K562 (cell line): Measurements from ENCODE around the gene PSRC1. TPM values are rescaled to one million over a fixed set of nuclear protein-coding genes. Genes with fewer than 3 reads are reported as not detected.
A peak's percentile ranks its signal among the peaks of the same experiment; 100 is the strongest.

Source experiments
- CEBPG ChIP-seq, 3 experiments: fragments of 200-800 bp in 1 of 3; sonication (Bioruptor generic) in 1 of 3; sonication (generic) in 1 of 3; formaldehyde crosslinking in 1 of 3; IDR thresholded peaks in 2 of 3; conservative IDR thresholded peaks in 1 of 3; 2 replicates each; pipeline versions ENCODE4 v1.6.1 to v1.8.0; 2016 to 2022; ENCODE audit warnings: missing compliant biosample characterization in 2 of 3, missing genetic modification characterization in 2 of 3, mild to moderate bottlenecking in 1 of 3, missing genetic modification reagents in 1 of 3
- FOXM1 ChIP-seq, 2 experiments: fragments of 450-650 bp in 1 of 2; sonication (generic) in 1 of 2; formaldehyde crosslinking in 1 of 2; IDR thresholded peaks; 2 replicates each; pipeline versions ENCODE4 v1.6.1 to v1.9.0; 2017 to 2022; ENCODE audit warnings: low read depth in 2 of 2, mild to moderate bottlenecking in 2 of 2, missing genetic modification reagents in 1 of 2, moderate library complexity in 1 of 2
- HDAC2 ChIP-seq: fragments of 450-650 bp; IDR thresholded peaks from 2 replicates; pipeline ENCODE4 v1.6.1; 2016; ENCODE audit warnings: mild to moderate bottlenecking
- MAZ ChIP-seq, 2 experiments: fragments of 450-650 bp in 1 of 2; sonication (generic) in 1 of 2; formaldehyde crosslinking; IDR thresholded peaks in 1 of 2; conservative IDR thresholded peaks in 1 of 2; 2 replicates each; pipeline versions ENCODE4 v1.4.0 to v1.5.0; 2020; ENCODE audit warnings: mild to moderate bottlenecking in 1 of 2, missing genetic modification reagents in 1 of 2
- MYBL2 ChIP-seq, 2 experiments: fragments of 450-650 bp in 1 of 2; sonication (generic) in 1 of 2; formaldehyde crosslinking in 1 of 2; IDR thresholded peaks; 2 replicates each; pipeline versions ENCODE4 v1.6.1 to v1.8.1; 2017 to 2022; ENCODE audit warnings: borderline replicate concordance in 1 of 2, inconsistent platforms in 1 of 2, low read depth in 1 of 2, mild to moderate bottlenecking in 1 of 2, missing genetic modification reagents in 1 of 2, moderate library complexity in 1 of 2
- NFRKB ChIP-seq: fragments of 450-650 bp; IDR thresholded peaks from 2 replicates; pipeline ENCODE4 v1.6.1; 2016; ENCODE audit warnings: low read depth
- PHB ChIP-seq: fragments of 250-450 bp; sonication (Bioruptor Pico); IDR thresholded peaks from 2 replicates; pipeline ENCODE4 v1.5.0; 2021
- SMAD4 ChIP-seq: fragments of 250-450 bp; sonication (Bioruptor Pico); conservative IDR thresholded peaks from 2 replicates; pipeline ENCODE4 v1.8.0; 2021; ENCODE audit warnings: inconsistent platforms, mild to moderate bottlenecking, moderate library complexity
- SREBF2 ChIP-seq: sonication (generic); formaldehyde crosslinking; IDR thresholded peaks from 2 replicates; pipeline ENCODE4 v1.4.0; 2020; ENCODE audit warnings: mild to moderate bottlenecking, missing genetic modification reagents
- TEAD4 ChIP-seq, 2 experiments: sonication (generic) in 1 of 2; formaldehyde crosslinking in 1 of 2; IDR thresholded peaks; 2 replicates each; pipeline versions ENCODE4 v1.6.1 to v1.8.0; 2012 to 2022; ENCODE audit warnings: borderline replicate concordance in 1 of 2, inconsistent platforms in 1 of 2, low read length in 1 of 2, mild to moderate bottlenecking in 1 of 2, missing genetic modification reagents in 1 of 2
- WHSC1 ChIP-seq: IDR thresholded peaks from one replicate; pipeline ENCODE4 v1.6.1; 2012; ENCODE audit warnings: low read length, control low read depth, inconsistent platforms
- ZNF311 ChIP-seq: fragments of 250-450 bp; sonication (Bioruptor Pico); IDR thresholded peaks from 2 replicates; pipeline ENCODE4 v1.4.0; 2020; ENCODE audit warnings: mild to moderate bottlenecking, moderate library complexity
- ZNF316 ChIP-seq: fragments of 450-650 bp; IDR thresholded peaks from 2 replicates; pipeline ENCODE4 v1.6.1; 2016
- ZNF431 ChIP-seq: sonication (generic); formaldehyde crosslinking; IDR thresholded peaks from 2 replicates; pipeline ENCODE4 v1.8.0; 2022; ENCODE audit warnings: mild to moderate bottlenecking, missing genetic modification reagents
- ZNF717 ChIP-seq: fragments of 250-450 bp; sonication (Bioruptor Pico); IDR thresholded peaks from 2 replicates; pipeline ENCODE4 v1.5.0; 2021
- ZNF766 ChIP-seq: fragments of 200-800 bp; sonication (Bioruptor generic); conservative IDR thresholded peaks from 2 replicates; pipeline ENCODE4 v1.6.1; 2016; ENCODE audit warnings: missing genetic modification characterization, missing compliant biosample characterization
- polyA plus RNA-seq, 8 experiments: library from polyadenylated mRNA; depleted of rRNA in 4 of 8; stranded (reverse) in 5 of 8; unstranded in 3 of 8; fragments of >200 nt; fragmentation: Nextera tagmentation in 2 of 8; fragmentation: Illumina TruSeq in 1 of 8; extraction: Ambion mirVana in 2 of 8; extraction: Trizol in 1 of 8; gene quantifications; 2 replicates each; pipeline versions ENCODE4 v1.2.1 to v1.2.3, GENCODE V29; 2011 to 2014; ENCODE audit warnings: inconsistent platforms in 1 of 8, missing spikeins in 1 of 8
- total RNA-seq, 7 experiments: library from RNA; depleted of rRNA in 6 of 7; stranded (reverse); fragments of >200 nt in 6 of 7; fragmentation: Illumina TruSeq in 2 of 7; extraction: Trizol in 2 of 7; gene quantifications; 2 replicates each; pipeline versions ENCODE4 v1.2.1 to v1.2.3, GENCODE V29; 2011 to 2021; ENCODE audit warnings: low replicate concordance in 1 of 7
- TF ChIP-seq, protein P1 (sequence below): sonication (generic); formaldehyde crosslinking; IDR thresholded peaks from 2 replicates; pipeline ENCODE4 v1.8.0; 2022; ENCODE audit warnings: mild to moderate bottlenecking, missing genetic modification reagents
- TF ChIP-seq, protein P2 (sequence below): fragments of 250-450 bp; sonication (Bioruptor Pico); IDR thresholded peaks from 2 replicates; pipeline ENCODE4 v1.4.0; 2020; ENCODE audit warnings: mild to moderate bottlenecking, moderate library complexity

PSRC1 gene
- total and polyA plus RNA-seq, 9 of the 15 experiments (the other 6 are each of a cell fraction or from before 2014, with no cell fraction given): 6.5 to 65.2 (median 39.3) TPM

DNA sequence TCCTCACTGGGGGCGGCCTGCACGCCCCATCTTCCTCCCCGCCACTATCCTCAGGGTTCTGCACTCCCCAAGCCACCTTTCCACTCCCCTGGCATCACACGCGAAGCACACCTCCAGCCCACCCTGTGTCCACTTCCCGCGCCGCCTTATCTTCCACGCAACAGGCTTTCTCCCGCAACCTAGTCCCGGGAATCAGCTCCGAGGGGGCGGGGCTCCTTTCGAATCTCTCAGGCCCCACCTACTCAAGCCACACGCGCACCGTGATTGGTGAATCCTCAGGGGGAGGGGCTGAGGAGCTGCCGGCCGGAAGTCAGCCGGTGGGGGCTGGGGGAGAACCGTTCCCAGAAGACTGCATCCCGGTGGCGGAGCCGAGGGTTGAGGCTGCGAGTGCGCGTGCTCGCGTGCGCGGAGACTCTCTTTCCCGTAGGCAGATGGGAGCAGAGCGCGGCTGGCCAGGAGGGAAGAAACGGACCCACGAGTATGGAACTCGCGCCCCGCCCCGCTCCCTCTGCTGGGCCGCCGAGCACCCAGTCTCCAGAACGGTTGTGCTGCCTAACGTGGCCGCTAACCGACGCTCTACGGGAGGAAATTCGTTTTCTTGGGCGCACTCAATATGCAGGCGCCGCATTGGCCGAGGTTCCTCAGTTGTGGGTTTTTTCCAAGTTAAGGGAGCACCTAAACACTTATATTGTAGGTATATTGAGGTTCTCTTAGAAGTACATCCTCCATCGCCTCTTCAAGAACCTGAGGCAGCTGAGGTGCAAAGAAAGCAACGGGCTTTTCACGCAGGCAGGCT is at the start of gene PSRC1 (continued):
- TF ChIP-seq, protein P1, sequence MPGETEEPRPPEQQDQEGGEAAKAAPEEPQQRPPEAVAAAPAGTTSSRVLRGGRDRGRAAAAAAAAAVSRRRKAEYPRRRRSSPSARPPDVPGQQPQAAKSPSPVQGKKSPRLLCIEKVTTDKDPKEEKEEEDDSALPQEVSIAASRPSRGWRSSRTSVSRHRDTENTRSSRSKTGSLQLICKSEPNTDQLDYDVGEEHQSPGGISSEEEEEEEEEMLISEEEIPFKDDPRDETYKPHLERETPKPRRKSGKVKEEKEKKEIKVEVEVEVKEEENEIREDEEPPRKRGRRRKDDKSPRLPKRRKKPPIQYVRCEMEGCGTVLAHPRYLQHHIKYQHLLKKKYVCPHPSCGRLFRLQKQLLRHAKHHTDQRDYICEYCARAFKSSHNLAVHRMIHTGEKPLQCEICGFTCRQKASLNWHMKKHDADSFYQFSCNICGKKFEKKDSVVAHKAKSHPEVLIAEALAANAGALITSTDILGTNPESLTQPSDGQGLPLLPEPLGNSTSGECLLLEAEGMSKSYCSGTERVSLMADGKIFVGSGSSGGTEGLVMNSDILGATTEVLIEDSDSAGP (CRISPR knock-in tag): 0 out of 2 replicates have a peak, but pooled peaks have one; percentile 35
- TF ChIP-seq ZNF431 (CRISPR knock-in tag): no peak; the same call in 1 of the 2 replicates
- no peak for TF ChIP-seq ZNF316
- TF ChIP-seq ZNF311 (CRISPR knock-in tag): no peak
- peak; percentile 68; the same call in 1 of the 2 replicates for TF ChIP-seq SMAD4 (CRISPR knock-in tag)
- TF ChIP-seq, protein P2, sequence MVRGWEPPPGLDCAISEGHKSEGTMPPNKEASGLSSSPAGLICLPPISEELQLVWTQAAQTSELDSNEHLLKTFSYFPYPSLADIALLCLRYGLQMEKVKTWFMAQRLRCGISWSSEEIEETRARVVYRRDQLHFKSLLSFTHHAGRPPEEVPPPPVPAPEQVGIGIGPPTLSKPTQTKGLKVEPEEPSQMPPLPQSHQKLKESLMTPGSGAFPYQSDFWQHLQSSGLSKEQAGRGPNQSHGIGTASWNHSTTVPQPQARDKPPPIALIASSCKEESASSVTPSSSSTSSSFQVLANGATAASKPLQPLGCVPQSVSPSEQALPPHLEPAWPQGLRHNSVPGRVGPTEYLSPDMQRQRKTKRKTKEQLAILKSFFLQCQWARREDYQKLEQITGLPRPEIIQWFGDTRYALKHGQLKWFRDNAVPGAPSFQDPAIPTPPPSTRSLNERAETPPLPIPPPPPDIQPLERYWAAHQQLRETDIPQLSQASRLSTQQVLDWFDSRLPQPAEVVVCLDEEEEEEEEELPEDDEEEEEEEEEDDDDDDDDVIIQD (CRISPR knock-in tag): peak; percentile 84; the same call in 1 of the 2 replicates
- TF ChIP-seq CEBPG (CRISPR knock-in tag; IDR thresholded peaks at IDR 0.05): no peak
- no peak for TF ChIP-seq CEBPG (tag; conservative IDR thresholded peaks at IDR 0.05 in 1 of 2, IDR thresholded peaks at IDR 0.05 in 1 of 2)
- TF ChIP-seq ZNF717 (CRISPR knock-in tag): no peak
- peak; percentile 14 for TF ChIP-seq ZNF766 (CRISPR knock-in tag)
- no peak for TF ChIP-seq WHSC1
- no peak for TF ChIP-seq PHB (CRISPR knock-in tag)
- TF ChIP-seq HDAC2: peak; percentile 94
- peak; percentile 88 for TF ChIP-seq FOXM1 (IDR thresholded peaks at IDR 0.05; ENCODE audit: low read depth)
- TF ChIP-seq FOXM1 (CRISPR knock-in tag; IDR thresholded peaks at IDR 0.05; ENCODE audit: low read depth): peak; percentile 79; the same call in 1 of the 2 replicates
- peak; percentile 86 for TF ChIP-seq NFRKB
- TF ChIP-seq TEAD4 (IDR thresholded peaks at IDR 0.05; ENCODE audit: low read length): peak; percentile 29; the same call in 1 of the 2 replicates
- no peak for TF ChIP-seq TEAD4 (CRISPR knock-in tag; IDR thresholded peaks at IDR 0.05; ENCODE audit: borderline replicate concordance)
- TF ChIP-seq MAZ (CRISPR knock-in tag; conservative IDR thresholded peaks at IDR 0.05 in 1 of 2, IDR thresholded peaks at IDR 0.05 in 1 of 2): peak; percentile 99 to 100
- peak; percentile 95 for TF ChIP-seq MYBL2 (IDR thresholded peaks at IDR 0.05; ENCODE audit: low read depth)
- TF ChIP-seq MYBL2 (CRISPR knock-in tag; IDR thresholded peaks at IDR 0.05; ENCODE audit: borderline replicate concordance): peak; percentile 78; the same call in 1 of the 2 replicates
- no peak for TF ChIP-seq SREBF2
